ENCODE data around the gene MEMO1. TPM values are rescaled to one million over a fixed set of nuclear protein-coding genes. Genes with fewer than 3 reads are reported as not detected.
"Not testable (repeated sequence)": the region's sequence is repeated elsewhere in the genome, so short reads cannot be mapped to it uniquely, and the experiment has no call there.

The MEMO1 gene
- polyA plus RNA-seq (ENCODE audit: insufficient read length in 3 of 3), result 10 to 100 TPM; 28.8 to 39.8 (median 35.0) TPM
- long read RNA-seq, donor 1, full-length matches to known transcripts, result 7 of 7 reads
- long read RNA-seq, donor 1, partial matches to known transcripts, result 0 of 7 reads
- long read RNA-seq, donor 1, other reads (novel, unspliced or antisense), result 0 of 7 reads
- long read RNA-seq, donor 2, full-length matches to known transcripts, result 9 of 9 reads
- long read RNA-seq, donor 2, partial matches to known transcripts, result 0 of 9 reads
- long read RNA-seq, donor 2, other reads (novel, unspliced or antisense), result 0 of 9 reads
- long read RNA-seq, donor 3, full-length matches to known transcripts, result 9 of 9 reads
- long read RNA-seq, donor 3, partial matches to known transcripts, result 0 of 9 reads
- long read RNA-seq, donor 3, other reads (novel, unspliced or antisense), result 0 of 9 reads
- long read RNA-seq, donor 4, full-length matches to known transcripts, result 14 of 14 reads
- long read RNA-seq, donor 4, partial matches to known transcripts, result 0 of 14 reads
- long read RNA-seq, donor 4, other reads (novel, unspliced or antisense), result 0 of 14 reads
- long read RNA-seq, donor 5, full-length matches to known transcripts, result 3 of 3 reads
- long read RNA-seq, donor 5, partial matches to known transcripts, result 0 of 3 reads
- long read RNA-seq, donor 5, other reads (novel, unspliced or antisense), result 0 of 3 reads
- long read RNA-seq, donor 6, full-length matches to known transcripts, result 4 of 4 reads
- long read RNA-seq, donor 6, partial matches to known transcripts, result 0 of 4 reads
- long read RNA-seq, donor 6, other reads (novel, unspliced or antisense), result 0 of 4 reads
- long read RNA-seq, donor 7, full-length matches to known transcripts, result 7 of 7 reads
- long read RNA-seq, donor 7, partial matches to known transcripts, result 0 of 7 reads
- long read RNA-seq, donor 7, other reads (novel, unspliced or antisense), result 0 of 7 reads
- long read RNA-seq, donor 8, full-length matches to known transcripts, result 1 of 1 reads
- long read RNA-seq, donor 8, partial matches to known transcripts, result 0 of 1 reads
- long read RNA-seq, donor 8, other reads (novel, unspliced or antisense), result 0 of 1 reads
- long read RNA-seq, donor 9, full-length matches to known transcripts, result 9 of 9 reads
- long read RNA-seq, donor 9, partial matches to known transcripts, result 0 of 9 reads
- long read RNA-seq, donor 9, other reads (novel, unspliced or antisense), result 0 of 9 reads
- long read RNA-seq, donor 10, full-length matches to known transcripts, result 7 of 7 reads
- long read RNA-seq, donor 10, partial matches to known transcripts, result 0 of 7 reads
- long read RNA-seq, donor 10, other reads (novel, unspliced or antisense), result 0 of 7 reads
- long read RNA-seq, donor 11, full-length matches to known transcripts, result 4 of 4 reads
- long read RNA-seq, donor 11, partial matches to known transcripts, result 0 of 4 reads
- long read RNA-seq, donor 11, other reads (novel, unspliced or antisense), result 0 of 4 reads
- long read RNA-seq, donor 12, full-length matches to known transcripts, result 11 of 20 reads
- long read RNA-seq, donor 12, partial matches to known transcripts, result 9 of 20 reads
- long read RNA-seq, donor 12, other reads (novel, unspliced or antisense), result 0 of 20 reads
- long read RNA-seq, donor 13, full-length matches to known transcripts, result 1 of 1 reads
- long read RNA-seq, donor 13, partial matches to known transcripts, result 0 of 1 reads
- long read RNA-seq, donor 13, other reads (novel, unspliced or antisense), result 0 of 1 reads
- long read RNA-seq, donor 14, result 0 reads
- long read RNA-seq, donor 15, full-length matches to known transcripts, result 11 of 11 reads
- long read RNA-seq, donor 15, partial matches to known transcripts, result 0 of 11 reads
- long read RNA-seq, donor 15, other reads (novel, unspliced or antisense), result 0 of 11 reads
- long read RNA-seq, donor 16, full-length matches to known transcripts, result 3 of 3 reads
- long read RNA-seq, donor 16, partial matches to known transcripts, result 0 of 3 reads
- long read RNA-seq, donor 16, other reads (novel, unspliced or antisense), result 0 of 3 reads

DNA sequence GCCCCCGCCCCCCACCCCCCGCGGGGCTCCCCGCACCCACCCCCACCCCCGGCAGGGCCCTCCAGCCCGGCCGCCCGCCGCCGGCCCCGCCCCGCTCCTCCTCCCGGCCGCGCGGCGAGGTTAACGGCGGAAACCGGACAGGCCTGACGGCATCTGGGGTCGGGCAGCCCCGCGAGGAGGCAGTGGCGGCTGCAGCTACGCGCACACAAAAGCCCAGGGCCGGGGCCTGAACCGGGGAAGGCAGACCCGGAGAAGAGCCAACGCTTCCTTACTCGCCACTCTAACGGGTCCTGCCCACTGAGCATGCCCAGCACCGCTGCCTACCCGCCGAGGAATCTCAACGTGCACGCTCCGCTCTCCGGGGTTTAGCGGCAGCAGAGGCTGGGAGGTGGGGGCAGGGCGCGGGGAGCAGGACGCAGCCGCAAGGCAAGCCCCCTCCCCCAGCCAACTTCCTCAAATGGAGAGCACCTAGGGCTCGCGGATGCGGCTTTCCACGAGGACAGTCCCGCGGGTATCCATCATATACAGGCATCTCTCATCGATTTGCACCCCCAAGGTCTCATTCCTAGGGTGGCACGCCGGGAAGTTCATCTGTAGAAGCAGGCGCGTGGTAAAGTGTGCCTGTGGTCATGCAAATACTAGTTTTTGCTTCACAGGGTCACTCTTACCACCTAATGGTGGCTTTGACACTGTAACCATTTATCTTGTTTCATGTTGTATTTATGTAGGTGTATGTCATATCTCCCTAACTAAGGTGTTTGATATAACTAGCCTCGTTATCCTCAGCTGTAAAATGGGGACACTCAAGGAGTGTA is at the start of gene MEMO1:
Gene MEMO1 (minus strand): TSS at position 339 of the 815 bp plus-strand sequence. CDS start 761 bp downstream, outside the sequence.
- DNase-seq, result peak; percentile 94

DNA sequence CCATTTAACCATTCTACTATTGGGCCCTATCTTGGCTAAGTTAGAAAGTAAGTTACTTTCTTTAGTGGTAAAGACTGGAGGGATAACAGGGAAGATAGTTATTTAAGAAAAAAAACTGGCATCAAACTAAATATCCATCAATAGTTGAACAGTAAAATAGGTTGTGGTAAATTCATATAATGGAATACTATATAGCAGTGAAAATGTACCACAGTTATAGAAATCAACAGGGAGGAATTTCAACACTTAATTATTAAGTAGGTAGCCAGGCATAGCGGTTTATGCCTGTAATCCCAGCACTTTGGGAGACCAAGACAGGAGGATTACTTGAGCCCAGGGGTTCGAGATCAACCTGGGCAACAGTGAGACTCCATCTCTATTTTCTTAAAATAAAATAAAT is 49.5 kb upstream of the MEMO1 start:
- no peak for DNase-seq

DNA sequence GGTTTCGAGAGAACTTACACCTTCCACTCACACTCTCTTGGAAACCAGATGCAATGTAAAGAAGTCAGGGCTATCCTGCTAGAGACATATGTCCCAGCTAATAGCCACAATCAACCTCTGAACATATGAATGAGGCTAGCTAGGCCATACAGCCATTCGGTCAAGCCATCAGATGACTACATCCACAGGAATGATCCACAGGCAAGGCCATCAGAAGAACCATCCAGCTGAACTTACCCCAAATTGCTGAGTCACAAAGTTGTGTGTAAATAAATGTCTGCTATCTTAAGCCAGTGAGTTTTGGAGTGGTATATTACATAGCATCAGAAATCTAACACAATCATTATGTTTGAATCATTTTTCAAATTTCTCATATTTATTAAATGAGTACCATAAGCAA is 47.3 kb upstream of the MEMO1 start:
- no peak for DNase-seq

DNA sequence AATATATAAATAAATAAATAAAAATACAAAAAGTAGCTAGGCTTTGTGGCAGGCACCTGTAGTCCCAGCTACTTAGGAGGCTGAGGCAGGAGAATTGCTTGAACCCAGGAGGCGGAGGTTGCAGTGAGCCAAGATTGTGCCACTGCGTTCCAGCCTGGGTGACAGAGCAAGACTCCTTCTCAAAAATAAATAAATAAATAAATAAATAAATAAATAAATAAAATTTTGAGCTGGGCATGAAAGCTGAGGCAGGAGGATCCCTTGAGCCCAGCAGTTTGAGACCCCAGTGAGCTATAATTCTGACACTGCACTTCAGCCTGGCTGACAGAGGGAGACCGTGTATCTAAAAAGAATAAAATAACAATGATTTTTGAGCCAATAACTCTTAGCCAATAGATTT is 43.8 kb upstream of the MEMO1 start:
- not testable (repeated sequence) for DNase-seq

DNA sequence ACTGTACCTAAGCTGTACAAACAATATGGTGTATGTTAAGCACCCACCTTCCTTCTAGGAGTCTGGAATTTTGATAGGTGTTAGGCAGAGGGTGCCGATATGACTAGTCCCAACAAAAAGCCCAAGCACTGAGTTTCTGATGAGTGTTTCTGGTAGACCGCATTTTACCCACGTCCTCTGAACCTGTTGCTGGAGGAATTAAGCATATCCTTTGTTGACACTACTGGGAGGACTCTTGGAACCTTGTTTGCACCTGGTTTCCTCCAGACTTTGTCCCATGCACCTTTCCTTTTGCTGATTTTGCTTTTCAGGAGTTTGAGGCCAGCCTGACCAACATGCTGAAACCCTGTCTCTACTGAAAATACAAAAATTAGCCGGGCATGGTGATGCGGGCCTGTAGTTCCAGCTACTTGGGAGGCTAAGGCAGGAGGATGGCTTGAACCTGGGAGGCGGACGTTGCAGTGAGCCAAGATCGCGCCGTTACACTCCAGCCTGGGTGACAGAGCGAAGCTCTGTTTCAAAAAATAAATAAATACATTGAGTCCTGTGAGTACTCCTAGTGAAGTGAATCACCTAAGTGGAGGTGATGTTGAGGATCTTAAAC is 41.1 kb upstream of the MEMO1 start:
- no peak for DNase-seq

DNA sequence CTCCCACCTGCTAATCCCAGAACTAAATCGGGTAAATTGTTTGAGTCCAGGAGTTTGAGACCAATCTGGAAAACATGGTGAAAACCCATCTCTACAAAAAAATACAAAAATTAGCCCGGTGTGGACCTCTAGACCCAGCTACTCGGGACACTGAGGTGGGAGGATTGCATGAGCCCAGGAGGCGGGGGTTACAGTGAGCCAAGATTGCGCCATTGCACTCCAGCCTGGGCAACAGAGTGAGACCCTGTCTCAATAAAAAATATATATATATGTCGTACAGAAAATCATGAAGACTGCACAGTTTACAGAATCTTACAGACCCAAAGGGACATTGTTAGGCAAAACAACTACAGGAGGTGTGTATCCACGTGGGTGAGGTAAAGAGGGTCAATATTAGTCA is 32.8 kb upstream of the MEMO1 start:
- no peak for DNase-seq

DNA sequence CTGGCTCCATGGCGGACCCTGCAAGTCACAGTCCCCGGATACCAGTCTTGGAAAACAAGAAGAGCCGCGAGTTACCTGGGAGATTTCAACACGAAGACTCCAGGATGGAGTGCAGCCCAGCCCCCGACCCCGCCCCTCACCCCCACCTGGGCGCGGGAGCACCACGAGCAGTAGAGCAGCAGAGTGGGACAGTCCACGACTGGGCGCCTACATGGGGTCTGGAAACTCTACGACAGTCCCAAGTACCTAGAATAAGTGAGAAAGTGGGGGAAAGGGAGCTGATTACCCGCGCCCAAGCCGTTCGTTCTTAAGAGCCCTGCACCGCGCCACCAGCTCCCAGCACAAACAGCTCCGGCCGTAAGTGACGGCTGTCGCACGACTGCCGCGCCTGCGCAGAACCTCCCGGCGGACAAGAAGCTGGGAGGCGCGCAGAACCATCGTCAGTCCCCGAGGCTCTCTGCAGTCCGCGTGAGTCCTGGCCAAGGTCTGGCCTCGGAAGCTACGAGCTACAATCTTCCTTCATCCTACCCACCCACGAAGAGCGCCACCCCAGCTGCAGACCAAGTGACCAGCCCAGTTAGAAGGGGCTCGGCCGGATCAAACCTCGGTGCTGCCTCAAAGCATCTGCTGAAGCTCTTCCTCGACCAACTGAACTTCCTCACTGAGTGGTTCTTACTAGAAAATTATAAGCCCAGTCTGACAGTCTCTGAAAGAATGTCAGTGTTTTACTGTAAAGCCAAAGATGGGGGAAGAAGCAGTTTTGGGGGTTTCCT is 28.8 kb upstream of the MEMO1 start, which contains the start of gene DPY30:
Gene DPY30 (minus strand): TSS at position 359 of the 773 bp plus-strand sequence. CDS start 349 bp downstream, at position 10.
- DNase-seq, result peak; percentile 93

DNA sequence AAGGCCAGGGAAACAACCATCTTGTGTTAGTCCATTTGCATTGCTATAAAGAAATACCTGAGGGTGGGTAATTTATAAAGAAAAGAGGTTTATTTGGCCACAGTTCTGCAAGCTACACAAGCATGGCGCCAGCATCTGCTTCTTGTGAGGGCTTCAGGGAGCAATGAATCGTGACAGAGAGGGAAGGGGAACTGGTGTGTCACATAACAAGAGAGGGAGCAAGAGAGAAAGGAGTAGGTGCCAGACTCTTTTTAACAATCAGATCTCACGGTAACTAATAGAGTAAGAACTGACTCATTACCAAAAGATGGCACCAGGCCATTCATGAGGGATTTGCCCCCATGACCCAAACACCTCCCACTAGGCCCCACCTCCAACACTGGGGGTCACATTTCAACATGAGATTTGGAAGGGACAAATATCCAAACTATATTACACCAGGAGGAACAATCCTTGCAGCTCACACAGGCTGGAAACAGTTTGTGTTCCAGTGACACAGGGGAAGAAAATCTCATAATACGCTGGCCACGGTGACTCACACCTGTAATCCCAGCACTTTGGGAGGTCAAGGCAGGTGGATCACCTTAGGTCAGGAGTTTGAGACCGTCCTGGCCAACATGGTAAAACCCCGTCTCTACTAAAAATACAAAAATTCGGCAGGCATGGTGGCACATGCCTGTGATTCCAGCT is 23.5 kb upstream of the MEMO1 start:
- DNase-seq, result not testable (repeated sequence)

DNA sequence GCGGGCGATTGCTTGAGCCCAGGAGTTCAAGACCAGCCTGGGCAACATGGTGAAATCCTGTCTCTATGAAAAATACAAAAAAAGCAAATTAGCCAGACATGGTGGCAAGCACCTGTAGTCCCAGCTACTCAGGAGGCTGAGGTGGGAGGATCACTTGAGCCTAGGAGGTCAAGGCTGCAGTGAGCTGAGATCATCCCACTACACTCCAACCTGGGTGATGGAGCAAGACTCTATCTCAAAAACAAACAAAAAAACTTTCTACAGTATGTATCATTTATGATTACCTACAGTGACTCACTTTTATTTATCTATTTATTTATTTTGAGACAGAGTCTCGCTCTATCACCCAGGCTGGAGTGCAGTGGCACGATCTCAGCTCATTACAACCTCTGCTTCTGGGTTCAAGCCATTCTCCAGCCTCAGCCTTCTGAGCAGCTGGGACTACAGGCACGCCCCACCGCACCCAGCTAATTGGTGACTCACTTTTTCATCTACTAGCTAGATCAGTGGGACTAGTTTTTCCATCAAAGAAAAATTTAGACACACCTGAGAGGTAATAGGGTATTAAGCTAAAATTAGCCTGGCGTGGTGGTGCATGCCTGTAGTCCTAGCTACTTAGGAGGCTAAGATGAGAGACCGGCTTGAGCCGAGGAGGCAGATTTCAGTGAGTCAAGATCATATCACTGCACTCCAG is 8.1 kb upstream of the MEMO1 start:
- DNase-seq, result not testable (repeated sequence)

DNA sequence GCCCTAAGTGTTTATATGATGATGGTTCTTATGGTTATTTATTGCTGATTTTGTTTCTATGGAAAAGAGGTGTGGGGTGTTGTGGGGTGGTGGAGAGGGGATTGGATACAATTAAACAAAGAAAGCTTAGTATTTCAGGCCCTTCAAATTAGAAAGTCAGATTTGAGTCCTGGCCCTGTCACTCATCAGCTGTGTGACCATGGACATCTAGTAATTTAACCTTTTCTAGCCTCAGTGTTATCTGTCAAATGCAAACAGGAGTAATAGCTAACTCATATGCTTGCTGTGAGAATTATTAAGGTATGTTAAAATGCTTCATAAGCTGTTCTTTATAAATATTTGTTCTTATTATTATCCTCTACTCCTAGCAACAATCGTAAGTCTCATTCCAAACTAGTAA is 2.1 kb upstream of the MEMO1 start:
- DNase-seq, result no peak

DNA sequence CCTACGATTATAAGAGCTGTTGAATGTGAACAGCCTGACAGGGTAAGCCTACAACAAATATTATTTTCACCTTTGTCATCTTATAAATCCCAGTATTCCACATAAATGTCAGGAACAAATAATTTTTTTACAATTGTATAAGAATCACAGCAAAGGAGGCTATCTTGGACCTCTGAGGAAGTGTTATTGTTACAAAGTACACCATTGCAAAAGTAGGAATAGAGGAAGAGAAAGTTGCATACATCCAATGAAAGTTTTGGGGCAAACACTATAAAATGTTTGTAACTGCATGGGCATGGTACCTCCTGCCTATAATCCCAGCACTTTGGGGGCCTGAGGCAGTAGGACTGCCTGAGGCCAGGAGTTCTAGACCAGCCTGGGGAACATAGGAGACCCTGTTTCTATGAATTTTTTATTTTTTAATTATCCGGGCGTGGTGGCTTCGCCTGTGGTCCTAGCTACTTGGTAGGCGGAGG is 715 bp upstream of the MEMO1 start:
- DNase-seq, result no peak

DNA sequence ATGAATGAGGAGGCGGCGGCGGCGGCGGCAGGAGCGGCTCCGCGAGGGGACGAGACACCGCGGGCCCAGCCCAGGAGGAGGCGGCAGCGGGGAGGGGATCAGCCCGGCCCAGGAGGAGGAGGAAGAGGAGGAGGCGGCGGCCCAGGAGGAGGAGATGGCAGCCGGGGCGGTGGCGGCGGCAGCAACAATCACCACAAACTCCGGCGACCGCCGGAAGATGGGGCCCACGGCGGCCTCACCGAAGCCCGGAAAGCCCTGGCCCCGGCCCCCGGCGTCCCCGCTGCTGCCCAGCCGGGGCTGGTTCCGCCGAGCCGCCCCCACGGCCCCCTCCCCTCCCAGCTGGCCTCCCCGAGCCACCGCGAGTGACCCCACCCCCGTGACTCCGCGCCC is 533 bp downstream of the MEMO1 start:
- DNase-seq, result peak; percentile 21

DNA sequence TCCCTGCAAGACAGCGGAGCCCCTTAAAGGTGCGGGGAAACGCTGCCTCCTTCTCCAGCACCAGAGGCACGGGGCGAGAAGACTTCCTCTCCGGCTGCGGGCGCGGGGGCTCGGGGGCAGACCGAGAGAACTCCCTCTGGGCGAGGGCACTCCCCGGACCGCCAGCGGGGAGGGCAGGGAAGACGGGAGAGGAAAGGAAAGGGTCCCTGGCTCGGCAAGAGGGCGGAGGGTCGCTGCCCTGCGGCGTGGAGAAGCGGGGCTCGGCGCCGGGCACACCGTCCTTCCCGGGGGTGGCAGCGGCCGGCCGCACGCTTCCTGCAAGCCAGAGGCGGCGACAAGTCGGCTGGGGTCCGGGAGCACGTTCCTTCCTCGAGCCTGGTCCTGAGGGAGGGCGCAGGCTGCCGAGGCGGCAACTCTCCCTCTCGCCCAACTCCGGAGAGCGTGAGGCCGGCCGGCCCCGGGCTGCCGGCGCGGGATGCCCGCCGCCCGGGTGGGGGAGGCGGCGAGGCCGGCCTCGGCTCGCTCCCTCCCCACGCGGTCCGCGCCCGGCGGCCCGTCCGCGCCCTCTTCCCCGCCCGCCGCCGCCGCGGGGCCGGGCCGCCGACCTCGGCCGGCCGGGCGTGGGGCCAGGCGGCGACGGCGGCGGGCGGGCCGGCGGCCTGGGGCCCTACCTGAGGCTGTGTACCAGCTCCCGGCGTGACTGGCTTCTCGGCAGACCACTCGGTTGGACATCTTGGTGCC is 1.1 kb downstream of the MEMO1 start:
- peak; percentile 15 for DNase-seq

DNA sequence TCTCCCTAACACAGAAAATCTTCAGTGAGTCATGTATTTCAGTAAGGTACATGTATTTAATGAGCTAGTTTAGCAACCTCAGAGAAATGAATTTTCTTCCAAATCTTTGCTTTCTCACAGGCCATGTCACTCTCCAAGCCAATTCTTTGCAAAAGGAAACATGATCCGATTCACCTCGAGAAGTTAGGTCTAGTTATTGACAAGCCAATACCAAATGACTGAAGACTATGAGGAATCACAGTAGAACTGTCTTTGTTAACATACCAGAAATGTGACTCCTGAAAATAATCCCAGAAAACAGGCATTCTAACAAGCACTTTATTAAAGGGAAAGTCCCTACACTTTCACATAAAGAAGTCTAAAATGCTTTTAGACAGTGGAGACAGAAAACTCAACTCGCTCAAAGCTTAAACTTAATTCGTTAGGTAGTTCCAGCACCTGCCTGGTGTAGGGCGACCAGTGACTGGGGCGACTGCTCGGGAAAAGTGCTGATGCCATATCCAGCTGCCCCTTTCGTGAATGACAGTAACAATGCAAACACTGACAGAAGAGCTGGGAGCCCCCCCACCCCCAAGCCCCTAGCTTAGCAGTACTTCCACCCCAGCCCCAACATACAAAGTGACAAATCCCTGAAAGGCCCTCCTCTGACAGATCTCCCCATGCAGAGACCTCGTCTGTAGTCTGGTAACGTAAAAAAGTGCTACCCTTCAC is 1.8 kb downstream of the MEMO1 start:
- DNase-seq, result peak; percentile 10

DNA sequence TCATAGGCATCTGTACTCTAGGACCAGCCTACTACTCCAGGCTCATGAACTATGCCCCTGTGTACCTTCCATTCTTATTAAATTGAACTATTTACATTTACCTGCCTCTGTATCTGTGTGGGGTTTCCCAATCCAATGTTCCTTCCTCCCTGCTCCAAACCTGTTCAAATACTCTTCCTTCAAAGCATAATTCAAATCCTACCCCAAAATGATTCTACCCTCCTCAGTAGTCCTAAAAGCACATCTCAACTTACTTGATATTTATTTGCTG is 3.8 kb downstream of the MEMO1 start:
- DNase-seq, result no peak
